SK-MEL-5 (cell line): ENCODE results near the gene PCDHAC2. TPM values are rescaled to one million over a fixed set of nuclear protein-coding genes. Genes with fewer than 3 reads are reported as not detected.

Experiments
- small RNA-seq, 2 experiments: library from RNA; depleted of rRNA; stranded (forward); fragments of <200 nt; gene quantifications; one replicate each; pipeline ENCODE3, GENCODE V24; 2014
- total RNA-seq: library from RNA; depleted of rRNA; stranded (reverse); fragments of >200 nt; shearing (Covaris generic); gene quantifications from 2 replicates; pipeline ENCODE4 v1.2.3, GENCODE V29; 2014; rRNA removed

Gene PCDHAC2
- total RNA-seq, 1 experiment from 2014 or later = 0.32 TPM

Small RNA genes lying within 50 kb of the gene (small RNA-seq; reads per million reads assigned to genes)
- gene AC010223.1 = 0 reads per million in 2 experiments

Other genes starting within 250 kb of the PCDHAC2 start
- gene PCDHA1, start 180.3 kb upstream of the PCDHAC2 start, total RNA-seq = 0.48 and 0.55 TPM in 2 replicates
- gene PCDHA2, start 171.6 kb upstream of the PCDHAC2 start, total RNA-seq = 0.08 and 0.13 TPM in 2 replicates
- 0.27 and 0.48 TPM in 2 replicates for gene PCDHA3, start 165.4 kb upstream of the PCDHAC2 start, total RNA-seq
- 0.48 and 0.67 TPM in 2 replicates for gene PCDHA4, start 159.4 kb upstream of the PCDHAC2 start, total RNA-seq
- gene PCDHA5, start 144.9 kb upstream of the PCDHAC2 start, total RNA-seq = 0.40 and 0.77 TPM in 2 replicates
- not detected in 2 replicates for gene PCDHA6, start 138.5 kb upstream of the PCDHAC2 start, total RNA-seq
- 1.3 and 1.4 TPM in 2 replicates for gene PCDHA7, start 132.2 kb upstream of the PCDHAC2 start, total RNA-seq
- gene PCDHA8, start 125.3 kb upstream of the PCDHAC2 start, total RNA-seq = 0.03 TPM in 1 of 2 replicates, not detected in the other
- 0.05 TPM in 1 of 2 replicates, not detected in the other for gene PCDHA9, start 118.1 kb upstream of the PCDHAC2 start, total RNA-seq
- gene PCDHA10, start 110.6 kb upstream of the PCDHAC2 start, total RNA-seq = 0.16 TPM in 1 of 2 replicates, not detected in the other
- 1.0 and 1.9 TPM in 2 replicates for gene PCDHA11, start 97.5 kb upstream of the PCDHAC2 start, total RNA-seq
- 0.08 and 0.19 TPM in 2 replicates for gene PCDHA12, start 91.2 kb upstream of the PCDHAC2 start, total RNA-seq
- 0.29 and 0.53 TPM in 2 replicates for gene PCDHA13, start 84.4 kb upstream of the PCDHAC2 start, total RNA-seq
- gene PCDHAC1, start 40.2 kb upstream of the PCDHAC2 start, total RNA-seq = 0.58 and 0.72 TPM in 2 replicates
- gene PCDHB1, start 84.9 kb downstream of the PCDHAC2 start, total RNA-seq = not detected in 2 replicates
- gene PCDHB2, start 128.1 kb downstream of the PCDHAC2 start, total RNA-seq = 0.95 and 1.8 TPM in 2 replicates
- gene PCDHB3, start 134.0 kb downstream of the PCDHAC2 start, total RNA-seq = 0.13 and 0.21 TPM in 2 replicates
- 0.40 and 0.43 TPM in 2 replicates for gene PCDHB4, start 155.3 kb downstream of the PCDHAC2 start, total RNA-seq
- gene PCDHB5, start 168.7 kb downstream of the PCDHAC2 start, total RNA-seq = 2.0 and 3.1 TPM in 2 replicates
- 0.21 and 0.43 TPM in 2 replicates for gene PCDHB6, start 183.6 kb downstream of the PCDHAC2 start, total RNA-seq
- gene PCDHB7, start 206.2 kb downstream of the PCDHAC2 start, total RNA-seq = 0.24 and 0.29 TPM in 2 replicates
- gene PCDHB8, start 211.3 kb downstream of the PCDHAC2 start, total RNA-seq = 0.43 and 0.74 TPM in 2 replicates
- 0.55 and 0.75 TPM in 2 replicates for gene PCDHB16, start 215.9 kb downstream of the PCDHAC2 start, total RNA-seq
- gene PCDHB9, start 220.7 kb downstream of the PCDHAC2 start, total RNA-seq = 0.05 and 0.90 TPM in 2 replicates
- gene PCDHB10, start 225.9 kb downstream of the PCDHAC2 start, total RNA-seq = 0.37 and 0.40 TPM in 2 replicates
- gene PCDHB11, start 233.2 kb downstream of the PCDHAC2 start, total RNA-seq = 0.55 and 0.75 TPM in 2 replicates
- gene PCDHB12, start 242.2 kb downstream of the PCDHAC2 start, total RNA-seq = 0.24 and 0.42 TPM in 2 replicates
- gene PCDHB13, start 247.4 kb downstream of the PCDHAC2 start, total RNA-seq = 0.66 and 0.77 TPM in 2 replicates